M059J (cell line): ENCODE data around the gene BANF2. TPM values are rescaled to one million over a fixed set of nuclear protein-coding genes. Genes with fewer than 3 reads are reported as not detected.

ENCODE experiments used
- DNase-seq: peaks from one replicate; pipeline ENCODE4 v3.0.0-alpha.2; 2012; ENCODE audit warnings: low read depth
- total RNA-seq: library from RNA; depleted of rRNA; stranded (reverse); fragments of >200 nt; shearing (Covaris generic); gene quantifications from 2 replicates; pipeline ENCODE4 v1.2.3, GENCODE V29; 2014

BANF2 gene
- total RNA-seq, 1 experiment from 2014 or later: not detected

DNA sequence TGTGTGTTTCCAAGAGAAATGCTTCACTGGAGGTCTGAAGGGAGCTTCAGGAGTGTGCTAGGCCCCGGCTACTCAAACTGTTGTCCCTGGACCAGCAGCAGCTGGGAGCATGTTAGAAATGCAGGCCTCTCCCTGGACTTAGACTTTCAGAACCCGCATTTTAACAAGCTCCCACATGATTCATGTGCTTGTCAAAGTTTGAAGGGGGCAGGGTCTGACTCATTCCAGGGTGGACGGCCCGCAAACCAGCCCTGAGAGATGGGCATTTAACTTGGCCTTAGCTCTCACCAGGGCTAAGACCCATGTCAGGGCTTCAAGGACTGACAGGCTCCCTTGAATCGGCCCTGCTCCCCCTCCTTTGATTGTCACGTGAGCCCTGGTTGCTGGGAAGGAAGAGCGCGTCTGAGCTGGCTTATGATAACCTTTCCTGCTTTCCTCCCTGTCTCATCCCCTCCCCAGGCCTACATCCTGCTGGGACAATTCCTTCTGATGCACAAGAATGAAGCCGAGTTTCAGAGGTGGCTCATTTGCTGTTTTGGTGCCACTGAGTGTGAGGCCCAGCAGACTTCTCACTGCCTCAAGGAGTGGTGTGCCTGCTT lies 35.5 kb downstream of the BANF2 start:
- peak; percentile 96 for DNase-seq

DNA sequence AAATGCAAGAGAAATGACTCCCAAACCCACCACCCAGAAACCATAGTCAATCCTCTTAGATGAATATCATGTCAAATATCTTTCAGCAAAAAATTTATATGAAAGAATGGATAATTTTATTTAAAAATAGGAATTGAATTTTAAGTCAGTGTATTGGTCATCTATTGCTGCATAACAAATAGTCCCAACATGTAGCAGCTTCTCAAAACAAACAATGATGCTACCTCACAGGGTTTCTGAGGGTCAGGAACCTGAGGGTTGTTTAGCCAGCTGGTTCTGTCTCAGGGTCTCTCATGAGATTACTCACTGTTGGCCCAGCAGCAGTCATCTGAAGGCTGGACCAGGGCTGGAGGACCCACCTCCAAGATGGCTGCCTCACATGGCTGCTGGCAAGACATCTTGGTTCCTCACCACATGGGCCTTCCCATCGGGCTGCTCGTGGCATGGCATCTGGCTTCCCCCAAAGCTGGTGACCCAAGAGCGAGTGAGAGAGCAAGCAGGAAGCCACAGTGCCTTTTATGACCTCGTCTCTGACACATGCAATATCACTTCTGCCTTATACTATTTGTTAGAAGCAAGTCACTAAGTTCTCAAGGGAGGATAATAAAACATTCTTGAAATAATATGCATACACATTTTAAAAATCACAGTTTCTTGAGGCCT lies 36.3 kb downstream of the BANF2 start:
- DNase-seq: peak; percentile 45

GRCh38 chr20:17738154-17738553 lies 38.4 kb downstream of the BANF2 start:
- no peak for DNase-seq

DNA sequence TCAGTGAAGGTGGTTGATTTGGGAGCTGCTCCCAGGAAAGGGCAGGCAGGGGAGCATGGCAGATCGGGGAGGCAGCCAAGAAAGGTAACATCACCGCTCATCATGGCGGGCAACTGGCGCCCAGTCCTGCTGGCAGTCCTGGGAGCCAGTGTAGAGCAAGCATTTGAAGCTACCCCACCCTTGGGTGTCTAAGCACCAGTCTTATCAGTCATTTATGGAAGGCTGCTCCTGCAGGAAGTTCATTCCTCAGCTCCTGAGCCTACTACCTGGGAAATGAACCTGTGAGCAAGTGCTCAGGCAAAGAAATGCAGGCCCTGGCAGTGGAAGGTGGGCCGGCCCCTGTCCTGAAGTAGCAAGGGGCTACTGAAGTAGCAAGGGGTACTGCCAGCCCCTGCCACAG lies 41.5 kb downstream of the BANF2 start:
- DNase-seq: no peak

DNA sequence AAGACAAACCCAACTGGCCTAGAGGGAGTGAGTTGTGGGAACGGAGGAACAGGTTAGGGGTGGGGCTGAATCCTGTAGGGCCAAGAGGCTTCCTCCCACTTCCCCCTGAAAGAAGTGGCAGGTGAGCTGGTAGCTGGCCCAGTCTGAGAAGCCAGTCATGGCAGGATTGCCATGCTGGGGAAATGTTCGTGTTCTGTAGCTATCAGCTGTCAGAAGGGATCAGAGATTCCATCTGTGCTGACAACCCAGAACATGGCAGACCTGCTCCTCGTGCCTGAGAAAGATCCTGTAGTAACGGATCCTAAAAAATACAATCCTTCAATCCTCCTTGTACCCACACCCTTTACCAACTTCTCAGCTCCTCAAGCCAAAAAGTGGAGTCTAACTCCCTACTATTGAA lies 43.0 kb downstream of the BANF2 start:
- no peak for DNase-seq

GRCh38 chr20:17743677-17744076 lies 43.9 kb downstream of the BANF2 start:
- no peak for DNase-seq

DNA sequence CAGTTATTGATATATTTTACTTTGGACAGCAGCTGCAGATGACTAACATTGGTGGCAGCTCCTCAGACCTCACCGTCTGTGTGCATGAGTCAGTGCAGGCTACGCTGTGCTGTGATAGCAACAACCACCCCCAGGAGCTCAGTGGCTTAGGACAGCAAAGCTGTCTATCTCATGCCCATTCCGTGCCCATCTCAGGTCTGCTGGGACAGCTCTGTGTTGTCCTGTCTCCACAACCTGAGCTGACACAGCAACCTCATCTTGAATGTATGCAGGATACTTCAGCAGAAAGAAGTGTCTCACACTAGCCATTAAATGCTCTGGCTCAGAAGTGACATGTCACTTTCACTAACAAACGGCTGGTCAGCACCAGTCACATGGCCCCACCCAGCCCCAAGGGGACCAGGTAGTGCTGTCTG lies 47.7 kb downstream of the BANF2 start:
- peak; percentile 94 for DNase-seq

GRCh38 chr20:17748279-17748678 lies 48.5 kb downstream of the BANF2 start:
- no peak for DNase-seq

GRCh38 chr20:17749626-17749977 lies 49.8 kb downstream of the BANF2 start:
- DNase-seq: no peak

DNA sequence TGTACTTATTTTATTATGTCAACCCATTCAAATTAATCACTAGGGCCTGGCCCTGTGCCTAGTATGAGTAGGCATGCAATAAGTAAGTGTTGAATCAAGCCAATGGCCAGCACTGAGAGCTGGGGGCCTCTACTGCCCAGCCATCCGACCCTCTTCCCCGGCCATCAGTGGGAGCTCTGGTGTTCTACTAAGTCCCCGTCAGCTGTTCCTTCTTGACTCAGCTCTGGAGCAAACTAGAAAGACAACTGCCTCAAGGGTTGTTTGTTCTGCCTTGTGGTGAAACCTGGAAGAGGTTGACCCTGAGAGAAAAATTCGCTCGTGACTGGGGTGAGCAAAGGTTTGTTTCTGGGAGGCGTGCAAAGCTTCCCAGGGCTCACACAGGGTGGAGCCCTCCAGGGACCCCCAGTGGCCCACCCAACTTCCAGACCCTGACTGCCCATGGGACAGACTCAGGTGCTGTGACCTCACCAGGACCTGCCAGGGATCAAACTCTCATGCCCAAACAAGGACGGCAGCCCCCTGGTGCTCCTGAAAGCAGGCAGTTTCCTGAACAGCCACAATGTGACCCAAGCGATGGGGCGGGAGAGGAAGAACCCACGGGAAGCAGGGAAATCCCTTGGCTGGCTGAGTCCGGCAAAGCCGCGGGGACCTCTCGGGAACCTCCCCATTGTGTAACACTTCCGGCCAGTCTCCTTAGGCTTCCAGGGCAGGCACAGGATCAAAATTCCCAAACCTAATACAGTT lies 50.4 kb downstream of the BANF2 start:
- DNase-seq: peak; percentile 14

DNA sequence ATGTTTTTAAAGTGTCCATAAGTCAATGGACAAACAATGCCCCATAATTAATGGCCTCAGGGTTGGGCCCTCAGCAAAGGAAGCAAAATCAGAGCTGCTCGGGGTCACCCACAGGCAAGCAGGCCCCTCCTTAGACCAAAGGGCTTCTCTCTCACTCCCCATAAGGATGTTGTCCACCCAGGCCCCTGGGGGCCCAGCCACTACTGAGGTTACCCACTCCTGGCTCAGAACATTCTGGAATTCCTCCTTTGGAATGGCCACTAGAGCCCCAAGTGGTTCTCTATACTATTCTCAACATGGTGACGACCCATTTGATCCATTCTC lies 50.9 kb downstream of the BANF2 start:
- DNase-seq: no peak

- DNase-seq: no peak
Measured at GRCh38 chr20:17751640-17752039, 51.9 kb downstream of the BANF2 start.

GRCh38 chr20:17752459-17752858 lies 52.7 kb downstream of the BANF2 start:
- DNase-seq: no peak

DNA sequence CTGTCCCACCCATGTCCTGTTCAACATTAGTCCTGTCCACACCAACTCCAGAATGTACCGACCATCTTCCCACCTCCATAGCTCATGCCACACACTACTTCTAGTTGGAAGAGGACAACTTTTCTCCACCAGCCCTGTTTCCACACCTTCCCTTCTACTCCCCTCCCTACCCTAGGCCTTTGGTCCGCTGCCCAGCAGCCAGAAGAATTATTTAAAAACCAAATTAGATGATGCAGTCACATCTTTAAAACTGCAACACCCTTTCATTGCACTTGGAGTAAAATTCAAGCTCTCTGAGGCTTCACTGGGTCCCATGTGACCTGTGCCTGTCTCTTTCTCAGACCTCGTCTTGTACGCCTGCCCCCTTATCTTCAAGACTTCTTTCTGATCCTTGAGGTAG lies 53.8 kb downstream of the BANF2 start:
- no peak for DNase-seq

GRCh38 chr20:17756529-17756928 lies 56.8 kb downstream of the BANF2 start:
- no peak for DNase-seq

GRCh38 chr20:17757496-17757895 lies 57.7 kb downstream of the BANF2 start:
- no peak for DNase-seq

GRCh38 chr20:17758010-17758409 lies 58.2 kb downstream of the BANF2 start:
- no peak for DNase-seq

DNA sequence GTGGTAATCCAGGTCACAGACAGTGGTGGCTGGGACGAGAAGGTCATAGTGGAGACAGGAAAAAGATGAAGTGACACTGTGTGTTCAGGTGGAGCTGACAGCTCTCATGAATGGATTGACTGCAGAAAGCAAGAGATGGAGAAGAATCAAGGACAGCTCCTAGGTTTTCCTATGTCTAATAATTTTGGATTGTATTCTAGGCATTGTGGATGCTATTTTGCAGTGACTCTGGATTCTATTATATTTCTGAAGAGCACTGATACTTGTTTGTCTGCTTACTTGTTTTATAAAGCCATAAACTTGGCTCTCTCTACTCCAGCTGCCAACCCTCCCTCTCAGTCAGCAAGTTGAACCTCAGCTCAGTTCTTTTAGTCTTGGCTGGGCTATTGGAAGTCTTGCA lies 58.7 kb downstream of the BANF2 start:
- DNase-seq: no peak

- no peak for DNase-seq
Measured at GRCh38 chr20:17759449-17759848, 59.7 kb downstream of the BANF2 start.

GRCh38 chr20:17761604-17762003 lies 61.8 kb downstream of the BANF2 start:
- peak; percentile 24 for DNase-seq

DNA sequence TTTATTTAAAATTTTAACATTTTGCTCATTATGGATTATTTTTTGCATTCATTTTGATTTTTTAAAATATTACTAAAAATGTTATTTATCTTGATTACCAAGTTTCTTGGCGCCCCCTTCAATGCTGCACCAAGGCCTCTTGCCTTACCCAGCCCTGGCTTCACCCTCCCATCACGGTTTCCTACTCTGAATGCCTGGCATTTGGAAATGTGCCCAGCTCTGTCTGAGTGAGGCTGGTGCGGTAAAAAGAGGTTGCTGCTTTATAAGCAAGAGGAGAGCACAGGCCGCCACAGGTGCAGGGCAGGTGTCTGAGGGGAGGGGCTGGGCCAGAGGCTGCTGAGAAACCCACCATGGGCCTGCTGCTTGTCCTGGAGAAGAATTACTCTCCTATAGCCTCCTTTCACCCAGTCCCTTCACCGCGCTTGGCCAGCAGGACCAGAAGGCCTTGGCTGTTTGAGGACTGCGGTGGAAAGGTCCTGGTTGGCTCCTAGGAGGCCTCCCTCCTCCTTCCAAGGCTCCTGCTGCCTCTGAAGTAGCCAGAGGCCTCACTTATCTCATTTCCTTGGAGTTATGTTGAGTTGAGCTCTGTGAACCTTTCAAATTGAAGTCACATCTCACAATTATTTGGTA lies 62.6 kb downstream of the BANF2 start:
- DNase-seq: no peak

- no peak for DNase-seq
Measured at GRCh38 chr20:17762873-17763557, 63.2 kb downstream of the BANF2 start.
